ENCODE data around the gene NRIP1. TPM values are rescaled to one million over a fixed set of nuclear protein-coding genes. Genes with fewer than 3 reads are reported as not detected.
A peak's percentile ranks its signal among the peaks of the same experiment; 100 is the strongest.

NRIP1 gene
- total RNA-seq, 1 donor from 2014 or later, result 10.1 TPM

DNA sequence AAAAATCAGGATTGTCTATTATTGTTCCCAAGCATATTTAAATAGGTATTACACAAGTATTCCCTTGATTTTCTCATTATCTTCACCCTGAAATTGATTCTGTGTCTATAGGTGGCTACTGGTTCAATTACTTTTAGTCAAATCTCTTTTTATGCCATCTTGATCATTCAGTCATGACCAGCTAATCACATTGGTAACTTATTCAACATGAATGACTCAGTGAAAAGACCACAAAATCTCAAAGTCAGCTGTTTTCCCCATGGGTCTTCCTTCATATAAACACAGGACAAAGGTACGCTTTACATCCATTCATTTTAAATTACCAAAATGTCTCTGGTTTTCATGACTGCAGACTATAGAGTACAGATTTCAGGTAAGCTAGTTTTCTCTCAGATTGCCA lies 23.7 kb upstream of the NRIP1 start:
- DNase-seq, result no peak
- no peaks in the 10 kb centered on the region for H3K4me1 Mint-ChIP-seq
- H3K9me3 Mint-ChIP-seq, result no peaks in the 10 kb centered on the region
- H3K4me3 Mint-ChIP-seq, result no peak overlapping the region
- H3K36me3 Mint-ChIP-seq (ENCODE audit: low read depth), result no peaks in the 10 kb centered on the region
- H3K27me3 Mint-ChIP-seq, result no peaks in the 10 kb centered on the region
- intact Hi-C loops (cut with micrococcal nuclease), result no loop called here
- no peak overlapping the region for H3K27ac Mint-ChIP-seq

DNA sequence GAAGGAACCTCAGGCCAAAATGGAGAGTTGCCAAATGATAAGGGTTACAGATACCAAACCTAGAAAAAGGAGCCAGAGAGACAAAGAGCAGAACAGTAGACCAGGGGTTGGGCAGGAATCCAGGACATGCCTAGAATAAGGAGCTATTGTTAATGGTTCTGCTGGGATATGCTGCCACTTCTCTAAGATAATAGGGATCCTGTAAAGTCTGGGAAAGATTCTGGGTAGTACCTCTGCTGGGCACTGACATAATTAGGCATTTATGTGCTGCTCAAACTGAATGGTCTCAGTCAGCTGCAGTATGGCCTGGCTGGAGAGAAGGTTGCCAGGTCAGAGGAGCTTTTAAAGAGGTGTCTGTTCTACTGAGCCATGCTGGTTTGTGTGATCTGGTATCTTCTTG lies 19.9 kb upstream of the NRIP1 start:
- no peak overlapping the region for H3K27ac Mint-ChIP-seq
- no peak for DNase-seq
- H3K27me3 Mint-ChIP-seq, result no peaks in the 10 kb centered on the region
- no peaks in the 10 kb centered on the region for H3K9me3 Mint-ChIP-seq
- intact Hi-C loops (cut with micrococcal nuclease), result no loop called here
- no peaks in the 10 kb centered on the region for H3K4me1 Mint-ChIP-seq
- H3K36me3 Mint-ChIP-seq (ENCODE audit: low read depth), result no peaks in the 10 kb centered on the region
- no peak overlapping the region for H3K4me3 Mint-ChIP-seq

DNA sequence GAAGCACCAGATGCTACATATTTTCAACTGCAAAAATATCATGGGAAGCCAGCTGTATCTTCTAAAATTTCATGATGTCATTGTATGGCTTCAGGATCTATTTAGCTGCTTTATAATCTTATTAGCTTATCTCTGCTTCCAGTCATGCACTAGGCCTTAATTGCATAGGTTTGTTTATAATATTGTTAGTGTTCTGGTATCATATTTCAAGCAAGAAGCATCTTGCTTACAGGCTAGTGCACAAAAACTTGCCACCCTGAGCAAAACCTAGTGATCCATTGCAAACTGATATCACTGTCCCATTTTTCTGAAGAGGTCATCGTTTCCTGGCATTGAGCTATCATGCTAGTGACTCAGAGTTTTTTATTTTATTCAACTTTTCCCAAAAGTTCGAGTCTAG lies 15.7 kb upstream of the NRIP1 start:
- H3K4me3 Mint-ChIP-seq, result no peak overlapping the region
- H3K27me3 Mint-ChIP-seq, result peaks cover 13% of the 10 kb centered on the region
- H3K36me3 Mint-ChIP-seq (ENCODE audit: low read depth), result no peaks in the 10 kb centered on the region
- no peak for DNase-seq
- H3K27ac Mint-ChIP-seq, result no peak overlapping the region
- H3K4me1 Mint-ChIP-seq, result no peaks in the 10 kb centered on the region
- intact Hi-C loops (cut with micrococcal nuclease), result no loop called here
- H3K9me3 Mint-ChIP-seq, result no peaks in the 10 kb centered on the region

- no peak for DNase-seq
- Mint-ChIP-seq H3K27ac (no peak overlapping the region), H3K36me3 (ENCODE audit: low read depth) (no peaks in the 10 kb centered on the region), H3K27me3 (peaks cover 13% of the 10 kb centered on the region), H3K9me3 (no peaks in the 10 kb centered on the region), H3K4me1 (no peaks in the 10 kb centered on the region), H3K4me3 (no peak overlapping the region)
- intact Hi-C loops (cut with micrococcal nuclease), result no loop called here
Measured at GRCh38 chr21:15079269-15079668, 14.5 kb upstream of the NRIP1 start.

GRCh38 chr21:15078180-15078579 lies 13.4 kb upstream of the NRIP1 start:
- no peaks in the 10 kb centered on the region for H3K36me3 Mint-ChIP-seq (ENCODE audit: low read depth)
- DNase-seq, result no peak
- H3K27ac Mint-ChIP-seq, result no peak overlapping the region
- intact Hi-C loops (cut with micrococcal nuclease), result no loop called here
- no peak overlapping the region for H3K4me3 Mint-ChIP-seq
- no peaks in the 10 kb centered on the region for H3K4me1 Mint-ChIP-seq
- peaks cover 13% of the 10 kb centered on the region for H3K27me3 Mint-ChIP-seq
- H3K9me3 Mint-ChIP-seq, result no peaks in the 10 kb centered on the region

- no peaks in the 10 kb centered on the region for H3K9me3 Mint-ChIP-seq
- H3K4me3 Mint-ChIP-seq, result no peak overlapping the region
- no peaks in the 10 kb centered on the region for H3K4me1 Mint-ChIP-seq
- intact Hi-C loops (cut with micrococcal nuclease), result no loop called here
- DNase-seq, result no peak
- no peaks in the 10 kb centered on the region for H3K36me3 Mint-ChIP-seq (ENCODE audit: low read depth)
- peaks cover 13% of the 10 kb centered on the region for H3K27me3 Mint-ChIP-seq
- H3K27ac Mint-ChIP-seq, result no peak overlapping the region
Measured at GRCh38 chr21:15077529-15078145, 12.8 kb upstream of the NRIP1 start.

- H3K9me3 Mint-ChIP-seq, result no peaks in the 10 kb centered on the region
- no peaks in the 10 kb centered on the region for H3K4me1 Mint-ChIP-seq
- DNase-seq, result no peak
- H3K27ac Mint-ChIP-seq, result no peak overlapping the region
- H3K27me3 Mint-ChIP-seq, result peaks cover 13% of the 10 kb centered on the region
- no peak overlapping the region for H3K4me3 Mint-ChIP-seq
- intact Hi-C loops (cut with micrococcal nuclease), result no loop called here
- H3K36me3 Mint-ChIP-seq (ENCODE audit: low read depth), result no peaks in the 10 kb centered on the region
Measured at GRCh38 chr21:15076730-15077129, 11.9 kb upstream of the NRIP1 start.

- H3K4me1 Mint-ChIP-seq, result peaks cover 4% of the 10 kb centered on the region
- no peaks in the 10 kb centered on the region for H3K9me3 Mint-ChIP-seq
- H3K36me3 Mint-ChIP-seq (ENCODE audit: low read depth), result no peaks in the 10 kb centered on the region
- DNase-seq, result no peak
- H3K4me3 Mint-ChIP-seq, result no peak overlapping the region
- no peak overlapping the region for H3K27ac Mint-ChIP-seq
- peaks cover 29% of the 10 kb centered on the region for H3K27me3 Mint-ChIP-seq
- intact Hi-C loops (cut with micrococcal nuclease), result no loop called here
Measured at GRCh38 chr21:15071009-15071408, 6.2 kb upstream of the NRIP1 start.

GRCh38 chr21:15066123-15066575 lies 1.3 kb upstream of the NRIP1 start:
- no peaks in the 10 kb centered on the region for H3K36me3 Mint-ChIP-seq (ENCODE audit: low read depth)
- intact Hi-C loops (cut with micrococcal nuclease), result loop anchor here (1.0 to 10.0 kb wide), 7 partner anchors 14 to 667 kb away; no protein-coding TSS in a partner anchor
- H3K27me3 Mint-ChIP-seq, result peaks cover 31% of the 10 kb centered on the region
- no peak for DNase-seq
- H3K4me1 Mint-ChIP-seq, result peaks cover 36% of the 10 kb centered on the region
- H3K4me3 Mint-ChIP-seq, result peak overlapping the region; percentile 95
- no peaks in the 10 kb centered on the region for H3K9me3 Mint-ChIP-seq
- H3K27ac Mint-ChIP-seq, result peak overlapping the region; percentile 95

DNA sequence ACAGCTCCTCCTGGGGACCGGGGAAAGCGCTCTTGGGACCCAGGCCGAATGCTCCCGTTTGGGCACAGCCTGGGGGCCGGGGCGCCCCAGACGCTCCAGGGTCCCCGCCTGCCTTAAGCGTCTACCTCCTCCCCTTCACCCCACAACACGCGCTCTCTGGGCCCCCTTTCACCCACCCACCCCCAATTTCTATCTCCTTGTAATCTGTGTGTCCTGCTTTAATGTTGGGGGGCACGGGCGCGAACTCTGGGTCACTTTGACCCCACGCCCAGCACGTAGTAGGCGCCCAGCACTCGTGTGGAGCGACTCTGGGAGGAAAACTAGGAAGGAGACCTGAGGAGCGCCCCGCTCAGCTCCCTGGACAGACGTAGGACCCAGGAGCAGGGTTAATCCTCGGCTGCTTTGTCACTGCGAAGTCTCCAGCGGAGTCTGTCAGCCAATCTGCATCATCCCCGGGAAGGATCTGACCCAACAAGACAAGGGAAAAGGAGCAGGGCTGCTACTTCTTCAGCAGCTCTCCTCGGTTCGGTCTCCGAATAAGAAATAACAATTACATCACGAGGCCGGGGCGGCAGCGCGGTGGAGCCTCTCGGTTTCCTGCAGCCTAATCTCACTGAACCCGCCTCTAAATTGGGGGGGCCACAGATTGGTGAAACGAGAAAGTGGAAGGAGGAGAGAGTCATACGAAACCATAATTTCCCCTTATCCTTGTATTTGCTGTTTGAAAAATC lies 757 bp upstream of the NRIP1 start:
- Mint-ChIP-seq H3K27me3 (peaks cover 32% of the 10 kb centered on the region), H3K9me3 (no peaks in the 10 kb centered on the region), H3K4me3 (peak overlapping the region; percentile 95), H3K27ac (peak overlapping the region; percentile 95), H3K4me1 (peaks cover 42% of the 10 kb centered on the region), H3K36me3 (ENCODE audit: low read depth) (no peaks in the 10 kb centered on the region)
- peak; percentile 92 for DNase-seq
- intact Hi-C loops (cut with micrococcal nuclease), result loop anchor here (1.0 to 10.0 kb wide), 9 partner anchors 13 to 683 kb away; partner anchors contain the start of gene HSPA13

DNA sequence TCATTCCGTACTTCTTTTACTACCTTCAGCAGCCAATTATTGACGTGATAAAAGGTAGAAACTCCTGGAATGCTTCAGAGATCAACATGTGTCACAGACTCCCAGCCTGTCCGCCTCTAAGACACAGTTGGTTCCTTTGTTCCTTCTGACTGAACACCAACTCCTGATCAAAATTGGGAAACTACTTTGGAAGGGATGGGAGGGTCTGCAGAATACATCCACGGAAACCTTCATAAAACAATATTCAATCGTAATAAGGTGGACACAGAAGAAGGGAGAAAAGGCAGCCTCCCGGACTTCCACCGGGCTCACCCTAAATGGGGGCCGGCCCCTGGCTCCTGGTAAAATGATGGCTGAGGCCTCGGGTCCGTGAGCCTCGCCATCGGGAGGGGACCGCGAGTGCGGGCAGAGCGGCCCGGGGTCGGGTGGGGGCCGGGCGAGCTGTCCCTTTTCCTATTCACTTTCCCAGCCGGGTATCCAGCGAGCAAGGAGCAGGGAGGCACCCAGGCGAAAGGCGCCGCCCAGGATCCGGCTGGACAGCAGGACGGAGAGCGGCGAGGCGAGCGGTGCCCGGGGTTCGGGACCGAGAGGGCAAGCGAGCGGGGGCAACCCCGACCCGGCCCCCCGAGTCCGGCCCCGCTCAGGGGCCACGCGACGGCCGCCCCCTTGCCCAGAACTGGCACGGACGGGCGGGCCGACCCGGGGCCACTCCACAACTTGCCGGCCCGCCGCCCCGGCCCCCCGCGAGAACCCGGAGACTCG lies 805 bp downstream of the NRIP1 start:
- Mint-ChIP-seq H3K36me3 (ENCODE audit: low read depth) (no peaks in the 10 kb centered on the region), H3K27ac (peak overlapping the region; percentile 84), H3K4me1 (peaks cover 49% of the 10 kb centered on the region), H3K27me3 (peaks cover 21% of the 10 kb centered on the region), H3K9me3 (no peaks in the 10 kb centered on the region), H3K4me3 (peak overlapping the region; percentile 81)
- intact Hi-C loops (cut with micrococcal nuclease), result loop anchor here (1.0 to 10.0 kb wide), 5 partner anchors 62 to 681 kb away; partner anchors contain the start of gene HSPA13
- DNase-seq, result peak; percentile 75

GRCh38 chr21:15063081-15063813 lies 1.6 kb downstream of the NRIP1 start:
- Mint-ChIP-seq H3K27ac (peak overlapping the region; percentile 84), H3K27me3 (peaks cover 16% of the 10 kb centered on the region), H3K4me3 (peak overlapping the region; percentile 81), H3K9me3 (no peaks in the 10 kb centered on the region), H3K36me3 (ENCODE audit: low read depth) (no peaks in the 10 kb centered on the region), H3K4me1 (peaks cover 56% of the 10 kb centered on the region)
- peak; percentile 72 for DNase-seq
- intact Hi-C loops (cut with micrococcal nuclease), result loop anchor here (1.0 to 10.0 kb wide), 4 partner anchors 61 to 420 kb away; no protein-coding TSS in a partner anchor

DNA sequence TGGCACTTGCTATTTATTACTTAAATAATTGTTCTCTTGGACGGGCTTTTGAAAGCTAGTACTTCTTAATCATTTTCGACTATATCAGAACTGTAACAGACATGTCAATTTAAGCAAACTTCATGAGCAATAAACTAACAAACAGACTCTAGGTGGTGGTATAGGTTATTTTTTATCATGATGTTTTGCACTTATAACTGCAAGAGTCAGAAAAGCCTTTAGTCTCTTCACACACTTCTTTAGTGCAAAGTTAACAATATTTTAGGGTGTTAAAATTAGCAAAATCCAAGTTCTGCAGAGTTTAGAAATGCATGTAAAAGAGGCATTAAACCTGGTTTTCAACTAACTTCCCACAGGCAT lies 2.2 kb downstream of the NRIP1 start:
- H3K9me3 Mint-ChIP-seq, result no peaks in the 10 kb centered on the region
- H3K27me3 Mint-ChIP-seq, result peaks cover 11% of the 10 kb centered on the region
- H3K27ac Mint-ChIP-seq, result peak overlapping the region; percentile 84
- H3K36me3 Mint-ChIP-seq (ENCODE audit: low read depth), result no peaks in the 10 kb centered on the region
- no peak for DNase-seq
- H3K4me3 Mint-ChIP-seq, result peak overlapping the region; percentile 81
- intact Hi-C loops (cut with micrococcal nuclease), result loop anchor here (5.0 to 10.0 kb wide), 3 partner anchors 60 to 298 kb away; no protein-coding TSS in a partner anchor
- H3K4me1 Mint-ChIP-seq, result peaks cover 60% of the 10 kb centered on the region

Data from activated CD4-positive, alpha-beta T cell treated with anti-CD3 and anti-CD28 coated beads, Interleukin-2, amount 10 ng/mL, durations not matched to agents 24 days and 14 days (primary cell).